Glutamatergic neuron (in vitro differentiated cells): ENCODE data around the gene CNNM4. TPM values are rescaled to one million over a fixed set of nuclear protein-coding genes. Genes with fewer than 3 reads are reported as not detected.
A peak's percentile ranks its signal among the peaks of the same experiment; 100 is the strongest.

Experiments
- DNase-seq: peaks from one replicate; pipeline ENCODE4 v3.0.0; 2022
- H3K27ac Mint-ChIP-seq: one replicate; pipeline ENCODE4 v1.8.0; 2020; ENCODE audit warnings: mild to moderate bottlenecking, mixed read lengths, inconsistent platforms; ENCODE audit not compliant: unreplicated experiment
- H3K27me3 Mint-ChIP-seq: one replicate; pipeline ENCODE4 v1.8.0; 2020; ENCODE audit warnings: mild to moderate bottlenecking, moderate library complexity, mixed read lengths, inconsistent platforms; ENCODE audit not compliant: unreplicated experiment
- H3K36me3 Mint-ChIP-seq: one replicate; pipeline ENCODE4 v1.8.0; 2020; ENCODE audit warnings: mild to moderate bottlenecking, mixed read lengths, inconsistent platforms; ENCODE audit not compliant: unreplicated experiment
- H3K4me1 Mint-ChIP-seq: one replicate; pipeline ENCODE4 v1.8.0; 2020; ENCODE audit warnings: mild to moderate bottlenecking, low read depth, mixed read lengths, inconsistent platforms; ENCODE audit not compliant: unreplicated experiment
- H3K4me3 Mint-ChIP-seq: one replicate; pipeline ENCODE4 v1.8.0; 2020; ENCODE audit warnings: mild to moderate bottlenecking, mixed read lengths, inconsistent platforms; ENCODE audit not compliant: unreplicated experiment
- H3K9me3 Mint-ChIP-seq: one replicate; pipeline ENCODE4 v1.8.0; 2020; ENCODE audit warnings: mild to moderate bottlenecking, moderate library complexity, mixed read lengths, inconsistent platforms; ENCODE audit not compliant: unreplicated experiment
- total RNA-seq: library from RNA; stranded (reverse); fragmentation: NEBNext Ultra II Directional; extraction: Animal tissue kit (Norgen Biotek cat#: 25700); gene quantifications from one replicate; pipeline ENCODE4 v1.2.1, GENCODE V29; 2021; ENCODE audit not compliant: unreplicated experiment
- TF ChIP-seq, protein P1 (sequence below): fragments of 200-600 bp; sonication (generic); IDR thresholded peaks from one replicate; pipeline ENCODE4 v1.5.0; 2021; ENCODE audit not compliant: partially characterized antibody, unreplicated experiment

CNNM4 gene
- total RNA-seq, 1 donor from 2014 or later: 15.4 TPM

GRCh38 chr2:96824079-96824870 is 63.6 kb downstream of the CNNM4 start:
- Mint-ChIP-seq H3K27ac (no peak overlapping the region), H3K36me3 (no peaks in the 10 kb centered on the region), H3K4me1 (peaks cover 21% of the 10 kb centered on the region), H3K27me3 (peaks cover 1% of the 10 kb centered on the region), H3K9me3 (no peaks in the 10 kb centered on the region), H3K4me3 (no peak overlapping the region)
- TF ChIP-seq, protein P1, sequence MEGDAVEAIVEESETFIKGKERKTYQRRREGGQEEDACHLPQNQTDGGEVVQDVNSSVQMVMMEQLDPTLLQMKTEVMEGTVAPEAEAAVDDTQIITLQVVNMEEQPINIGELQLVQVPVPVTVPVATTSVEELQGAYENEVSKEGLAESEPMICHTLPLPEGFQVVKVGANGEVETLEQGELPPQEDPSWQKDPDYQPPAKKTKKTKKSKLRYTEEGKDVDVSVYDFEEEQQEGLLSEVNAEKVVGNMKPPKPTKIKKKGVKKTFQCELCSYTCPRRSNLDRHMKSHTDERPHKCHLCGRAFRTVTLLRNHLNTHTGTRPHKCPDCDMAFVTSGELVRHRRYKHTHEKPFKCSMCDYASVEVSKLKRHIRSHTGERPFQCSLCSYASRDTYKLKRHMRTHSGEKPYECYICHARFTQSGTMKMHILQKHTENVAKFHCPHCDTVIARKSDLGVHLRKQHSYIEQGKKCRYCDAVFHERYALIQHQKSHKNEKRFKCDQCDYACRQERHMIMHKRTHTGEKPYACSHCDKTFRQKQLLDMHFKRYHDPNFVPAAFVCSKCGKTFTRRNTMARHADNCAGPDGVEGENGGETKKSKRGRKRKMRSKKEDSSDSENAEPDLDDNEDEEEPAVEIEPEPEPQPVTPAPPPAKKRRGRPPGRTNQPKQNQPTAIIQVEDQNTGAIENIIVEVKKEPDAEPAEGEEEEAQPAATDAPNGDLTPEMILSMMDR: no peak
- DNase-seq: no peak

DNA sequence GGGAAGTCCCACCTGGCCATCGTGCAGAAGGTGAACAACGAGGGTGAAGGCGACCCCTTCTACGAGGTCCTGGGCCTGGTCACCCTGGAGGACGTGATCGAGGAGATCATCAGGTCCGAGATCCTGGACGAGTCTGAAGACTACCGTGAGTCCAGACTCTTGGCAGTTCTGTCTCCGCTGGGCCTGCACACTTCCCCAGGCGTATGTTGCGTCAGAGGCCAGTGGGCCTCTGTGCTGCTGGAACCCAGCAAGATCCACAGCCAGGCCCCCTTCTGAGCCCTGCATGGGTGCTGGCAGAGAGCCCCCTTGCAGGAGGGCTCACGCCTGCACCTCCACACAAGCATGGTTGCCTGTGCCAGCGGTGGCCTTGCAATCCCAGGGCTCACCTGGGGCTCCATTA is 64.4 kb downstream of the CNNM4 start:
- Mint-ChIP-seq H3K4me1 (peaks cover 16% of the 10 kb centered on the region), H3K4me3 (no peak overlapping the region), H3K36me3 (no peaks in the 10 kb centered on the region), H3K27ac (no peak overlapping the region), H3K27me3 (peaks cover 1% of the 10 kb centered on the region), H3K9me3 (no peaks in the 10 kb centered on the region)
- TF ChIP-seq, protein P1: no peak
- no peak for DNase-seq

- DNase-seq: no peak
- TF ChIP-seq, protein P1: no peak
- H3K9me3 Mint-ChIP-seq: peaks cover 5% of the 10 kb centered on the region
- peaks cover 5% of the 10 kb centered on the region for H3K27me3 Mint-ChIP-seq
- H3K27ac Mint-ChIP-seq: no peak overlapping the region
- H3K36me3 Mint-ChIP-seq: no peaks in the 10 kb centered on the region
- peaks cover 16% of the 10 kb centered on the region for H3K4me1 Mint-ChIP-seq
- no peak overlapping the region for H3K4me3 Mint-ChIP-seq
Observed at GRCh38 chr2:96826546-96827278, 66.0 kb downstream of the CNNM4 start.

- Mint-ChIP-seq H3K27ac (peak overlapping the region; percentile 43), H3K27me3 (peaks cover 8% of the 10 kb centered on the region), H3K36me3 (no peaks in the 10 kb centered on the region), H3K4me1 (peaks cover 32% of the 10 kb centered on the region), H3K9me3 (peaks cover 13% of the 10 kb centered on the region), H3K4me3 (no peak overlapping the region)
- DNase-seq: no peak
- TF ChIP-seq, protein P1: no peak
Observed at GRCh38 chr2:96828436-96828835, 67.7 kb downstream of the CNNM4 start.

DNA sequence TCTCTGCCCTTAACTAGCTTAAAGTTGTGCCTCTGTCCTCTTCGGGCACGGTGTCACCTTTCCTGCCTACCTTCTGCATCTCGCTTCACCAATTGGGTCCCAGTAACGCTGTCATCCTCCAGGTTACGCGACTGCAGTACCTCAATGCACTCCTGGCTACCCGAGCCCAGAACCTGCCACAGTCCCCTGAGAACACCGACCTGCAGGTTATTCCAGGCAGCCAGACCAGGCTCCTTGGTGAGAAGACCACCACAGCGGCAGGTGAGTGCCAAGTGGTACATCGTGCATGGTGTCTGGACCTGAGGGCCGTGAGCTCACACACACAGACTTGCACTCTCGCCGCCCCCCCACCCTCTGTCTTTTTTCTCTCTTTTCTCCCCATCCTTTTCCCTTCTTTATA is 68.2 kb downstream of the CNNM4 start:
- DNase-seq: no peak
- H3K4me1 Mint-ChIP-seq: peaks cover 35% of the 10 kb centered on the region
- TF ChIP-seq, protein P1: no peak
- no peaks in the 10 kb centered on the region for H3K36me3 Mint-ChIP-seq
- H3K27me3 Mint-ChIP-seq: peaks cover 9% of the 10 kb centered on the region
- H3K9me3 Mint-ChIP-seq: peaks cover 15% of the 10 kb centered on the region
- H3K4me3 Mint-ChIP-seq: no peak overlapping the region
- H3K27ac Mint-ChIP-seq: no peak overlapping the region
